H4 (cell line): ENCODE data around the gene CUL9. TPM values are rescaled to one million over a fixed set of nuclear protein-coding genes. Genes with fewer than 3 reads are reported as not detected.

ENCODE experiments used
- DNase-seq: peaks from one replicate; pipeline ENCODE4 v3.0.0-alpha.2; 2015; ENCODE audit warnings: low spot score
- total RNA-seq: library from RNA; depleted of rRNA; stranded (reverse); fragments of >200 nt; shearing (Covaris generic); gene quantifications from 2 replicates; pipeline ENCODE4 v1.2.3, GENCODE V29; 2014

The CUL9 gene
- total RNA-seq, 1 experiment from 2014 or later = 18.5 TPM

DNA sequence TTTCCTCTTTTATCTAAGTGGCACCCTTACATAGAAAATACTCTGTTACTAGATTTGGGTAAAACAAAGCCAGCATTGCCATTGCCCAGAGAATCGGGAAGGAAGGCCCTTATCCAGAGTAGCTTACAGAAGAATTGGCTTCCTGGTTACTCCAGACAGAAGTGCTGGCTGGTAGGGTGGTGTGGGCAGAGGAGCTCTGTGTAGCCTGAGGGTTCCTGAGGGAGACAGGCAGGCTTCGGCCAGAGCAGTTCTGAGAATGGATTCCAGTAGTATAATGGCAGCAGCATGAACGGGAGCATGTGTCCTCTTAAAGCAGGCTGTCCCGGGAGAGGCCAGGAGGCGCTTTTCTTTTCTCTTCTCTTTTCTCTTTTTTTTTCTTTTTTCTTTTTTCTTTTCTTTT, 11.9 kb downstream of the CUL9 start:
- DNase-seq = no peak

DNA sequence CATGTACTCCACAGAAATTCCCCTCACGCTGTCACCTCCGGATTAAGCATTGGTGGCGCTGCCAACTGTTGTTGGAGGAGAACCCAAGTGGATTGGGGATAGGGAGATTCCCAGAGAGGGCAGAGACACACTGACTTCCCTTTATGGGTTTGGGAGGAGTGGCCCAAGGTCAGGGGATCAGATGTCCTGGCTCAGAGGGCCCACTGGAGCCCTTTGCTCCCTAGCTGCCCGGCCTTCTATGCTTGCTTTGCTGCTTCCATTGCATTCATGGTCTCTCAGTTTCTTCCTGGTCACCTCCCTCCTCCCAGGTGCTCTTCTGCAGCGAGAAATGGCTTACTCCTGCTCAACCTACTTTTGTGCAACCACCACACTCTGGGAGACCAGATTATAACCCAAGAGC, 14.3 kb downstream of the CUL9 start:
- no peak for DNase-seq

DNA sequence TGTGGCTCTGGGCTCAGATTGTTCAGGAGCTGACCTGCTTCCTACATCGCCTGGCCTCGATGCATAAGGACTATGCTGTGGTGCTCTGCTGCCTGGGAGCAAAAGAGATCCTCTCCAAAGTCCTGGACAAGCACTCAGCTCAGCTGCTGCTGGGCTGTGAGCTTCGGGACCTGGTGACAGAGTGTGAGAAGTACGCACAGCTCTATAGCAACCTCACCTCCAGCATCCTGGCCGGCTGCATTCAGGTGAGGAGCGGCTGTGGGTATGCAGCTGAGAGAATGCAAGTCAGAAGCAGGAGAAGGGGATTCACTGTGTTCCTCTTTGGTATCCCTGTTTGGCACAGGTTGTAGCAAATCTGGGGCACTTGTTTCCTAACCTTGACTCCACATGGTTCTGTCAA, 17.9 kb downstream of the CUL9 start:
- DNase-seq = no peak

DNA sequence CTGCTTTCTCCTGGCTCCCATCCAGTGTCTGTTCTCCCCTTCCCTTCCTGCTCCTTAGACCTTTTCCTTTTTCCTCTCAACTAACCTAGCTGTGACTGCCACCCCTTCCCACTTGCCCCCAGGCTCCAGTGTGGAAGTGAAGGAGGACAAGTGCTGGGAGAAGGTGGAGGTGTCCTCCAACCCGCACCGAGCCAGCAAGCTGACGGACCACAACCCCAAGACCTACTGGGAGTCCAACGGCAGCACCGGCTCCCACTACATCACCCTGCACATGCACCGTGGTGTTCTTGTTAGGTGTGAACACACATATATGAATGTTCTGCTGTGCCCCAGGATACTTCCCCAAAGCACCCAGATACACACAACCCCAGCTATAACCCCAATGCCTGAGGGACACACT, 18.5 kb downstream of the CUL9 start:
- DNase-seq = no peak

DNA sequence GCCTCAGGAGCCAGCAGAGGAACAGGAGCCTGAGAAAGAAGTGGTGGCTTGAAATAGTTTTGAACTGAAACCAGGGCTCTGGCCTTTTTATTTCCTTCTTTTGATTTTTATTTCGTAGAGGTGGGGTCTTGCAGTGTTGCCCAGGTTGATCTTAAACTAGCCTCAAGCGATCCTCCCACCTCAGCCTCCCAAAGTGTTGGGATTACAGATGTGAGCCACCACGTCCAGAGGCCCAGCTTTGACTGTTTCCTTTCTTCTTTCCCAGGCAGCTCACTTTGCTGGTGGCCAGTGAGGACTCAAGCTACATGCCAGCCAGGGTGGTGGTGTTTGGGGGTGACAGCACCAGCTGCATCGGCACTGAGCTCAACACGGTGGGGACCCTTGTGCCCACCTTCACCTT, 20.5 kb downstream of the CUL9 start:
- DNase-seq = no peak

DNA sequence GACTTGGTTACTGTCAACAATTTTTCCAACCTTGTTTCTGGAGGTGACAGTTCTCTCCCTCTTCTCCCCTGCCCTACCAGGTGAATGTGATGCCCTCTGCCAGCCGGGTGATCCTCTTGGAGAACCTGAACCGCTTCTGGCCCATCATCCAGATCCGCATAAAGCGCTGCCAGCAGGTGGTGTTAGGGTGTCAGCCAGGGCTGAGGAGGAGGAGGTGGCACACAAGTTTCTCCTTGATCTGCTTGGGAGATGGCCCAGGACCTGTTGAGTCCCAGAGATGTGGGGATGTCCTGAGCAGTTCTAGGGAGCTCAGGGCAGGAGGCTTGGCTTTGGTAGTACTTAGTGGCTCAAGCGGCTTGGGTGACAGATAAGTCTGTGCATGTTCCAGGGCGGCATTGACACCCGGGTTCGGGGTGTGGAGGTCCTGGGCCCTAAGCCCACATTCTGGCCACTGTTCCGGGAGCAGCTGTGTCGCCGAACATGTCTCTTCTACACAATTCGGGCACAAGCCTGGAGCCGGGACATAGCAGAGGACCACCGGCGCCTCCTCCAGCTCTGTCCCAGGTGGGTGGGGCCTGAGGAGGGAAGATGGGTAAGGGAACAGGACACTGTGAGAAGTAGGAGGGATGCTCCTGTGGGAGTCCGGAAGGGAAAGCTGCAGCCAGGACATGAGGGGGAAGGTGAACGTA, 21.2 kb downstream of the CUL9 start:
- no peak for DNase-seq

DNA sequence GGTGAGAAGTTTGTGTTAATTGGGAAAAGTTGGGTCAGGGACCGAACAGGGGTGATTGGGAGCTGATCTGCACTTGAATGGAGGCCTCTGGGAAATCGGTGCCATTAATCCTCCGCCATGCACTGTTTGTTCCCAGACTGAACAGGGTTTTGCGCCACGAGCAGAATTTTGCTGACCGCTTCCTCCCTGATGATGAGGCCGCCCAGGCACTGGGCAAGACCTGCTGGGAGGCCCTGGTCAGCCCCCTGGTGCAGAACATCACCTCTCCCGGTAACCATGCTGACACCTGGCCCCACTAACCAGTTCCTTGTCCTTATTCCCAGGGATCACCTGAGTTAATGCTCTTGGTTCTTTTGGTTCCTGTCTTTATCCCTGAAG, 21.7 kb downstream of the CUL9 start:
- no peak for DNase-seq

DNA sequence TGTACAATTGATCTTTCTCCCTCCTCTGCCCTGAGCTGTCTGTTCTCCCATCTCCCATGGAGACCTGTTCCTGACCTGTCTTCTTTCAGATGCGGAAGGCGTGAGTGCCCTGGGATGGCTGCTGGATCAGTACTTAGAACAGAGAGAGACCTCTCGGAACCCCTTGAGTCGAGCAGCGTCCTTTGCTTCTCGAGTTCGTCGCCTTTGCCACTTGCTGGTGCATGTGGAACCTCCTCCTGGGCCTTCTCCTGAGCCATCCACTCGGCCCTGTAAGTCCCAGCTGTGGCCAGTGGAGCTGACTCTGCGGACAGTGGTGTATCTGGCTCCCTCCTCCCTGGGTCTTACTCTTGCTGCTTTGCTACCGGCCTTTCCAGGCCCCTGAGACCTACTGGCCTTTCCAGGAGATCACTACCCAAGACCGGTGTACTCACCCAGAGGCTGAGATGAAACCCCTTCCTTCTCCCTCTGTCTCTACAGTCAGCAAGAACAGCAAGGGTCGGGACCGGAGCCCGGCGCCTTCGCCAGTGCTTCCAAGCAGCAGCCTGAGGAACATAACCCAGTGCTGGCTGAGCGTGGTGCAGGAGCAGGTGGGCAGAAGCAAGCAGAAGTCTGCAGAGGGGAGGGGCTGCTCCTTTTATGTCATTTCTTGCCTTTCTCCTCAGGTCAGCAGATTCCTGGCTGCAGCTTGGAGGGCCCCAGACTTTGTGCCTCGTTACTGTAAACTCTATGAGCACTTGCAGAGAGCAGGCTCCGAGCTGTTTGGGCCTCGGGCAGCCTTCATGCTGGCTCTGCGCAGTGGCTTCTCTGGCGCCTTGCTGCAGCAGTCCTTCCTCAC, 22.5 kb downstream of the CUL9 start:
- DNase-seq = no peak

DNA sequence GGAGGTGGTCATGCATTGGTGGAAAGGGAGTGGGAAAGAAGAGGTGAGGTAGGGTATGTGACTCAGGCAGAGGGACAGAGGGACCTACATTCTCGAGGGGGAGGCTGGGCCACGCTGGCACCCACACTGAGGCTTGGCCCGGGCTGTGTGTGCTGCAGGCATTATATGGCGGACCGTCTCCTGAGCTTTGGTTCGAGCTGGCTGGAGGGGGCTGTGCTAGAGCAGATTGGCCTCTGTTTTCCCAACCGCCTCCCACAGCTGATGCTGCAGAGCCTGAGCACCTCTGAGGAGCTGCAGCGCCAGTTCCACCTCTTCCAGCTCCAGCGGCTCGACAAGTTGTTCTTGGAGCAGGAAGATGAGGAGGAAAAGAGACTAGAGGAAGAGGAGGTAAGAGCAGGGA, 23.9 kb downstream of the CUL9 start:
- no peak for DNase-seq

DNA sequence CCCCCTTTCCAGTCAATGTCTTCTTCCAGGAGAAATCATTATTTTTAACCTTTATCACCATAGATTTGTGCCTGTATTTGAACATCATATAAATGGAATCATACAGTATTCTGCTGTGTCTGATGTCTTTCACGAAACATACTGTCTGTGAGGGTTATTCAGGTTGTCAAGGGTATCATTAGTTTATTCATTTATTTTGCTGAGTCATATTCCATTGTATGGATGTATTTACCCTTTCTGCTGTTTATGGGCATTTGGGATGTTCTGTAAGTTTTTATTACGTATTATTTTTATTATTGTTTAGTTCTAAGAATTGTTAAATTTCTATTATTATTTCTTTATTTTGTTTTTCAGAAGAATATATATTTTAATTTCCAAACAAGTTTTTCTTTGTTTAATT, 25.3 kb downstream of the CUL9 start:
- DNase-seq = no peak

DNA sequence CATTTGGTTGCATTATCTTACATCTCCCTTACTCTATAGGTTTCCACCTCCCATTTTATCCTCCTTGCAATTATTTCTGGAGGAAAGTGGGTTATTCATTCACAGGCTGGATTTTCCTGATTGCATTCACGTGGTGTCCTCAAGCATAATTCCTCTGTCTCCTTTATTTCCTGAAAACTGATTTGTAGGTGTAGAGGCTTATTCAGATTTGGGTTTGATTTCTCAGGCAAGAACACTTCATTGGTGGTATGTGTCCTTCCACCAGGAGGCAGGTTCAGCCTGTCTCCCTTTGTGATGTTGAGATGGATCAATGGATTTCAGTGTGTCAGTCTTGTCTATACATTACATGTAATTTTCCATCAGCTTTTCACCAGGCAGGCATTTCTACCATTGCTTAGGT, 30.0 kb downstream of the CUL9 start:
- no peak for DNase-seq

DNA sequence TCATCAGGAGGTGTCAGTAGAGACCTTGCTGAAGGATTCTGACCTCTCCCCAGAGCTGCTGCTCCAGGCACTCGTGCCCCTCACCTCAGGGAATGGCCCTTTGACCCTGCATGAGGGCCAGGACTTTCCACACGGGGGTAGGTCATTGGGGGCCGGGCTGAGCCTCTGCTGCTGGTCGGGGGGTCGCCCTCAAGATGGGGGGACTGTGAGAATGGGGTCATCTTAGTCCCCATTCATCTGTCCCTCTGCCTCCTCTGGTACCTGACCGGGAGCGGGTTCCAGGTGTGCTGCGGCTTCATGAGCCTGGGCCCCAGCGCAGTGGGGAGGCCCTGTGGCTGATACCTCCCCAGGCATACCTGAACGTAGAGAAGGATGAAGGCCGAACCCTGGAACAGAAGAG, 31.4 kb downstream of the CUL9 start:
- DNase-seq = no peak

DNA sequence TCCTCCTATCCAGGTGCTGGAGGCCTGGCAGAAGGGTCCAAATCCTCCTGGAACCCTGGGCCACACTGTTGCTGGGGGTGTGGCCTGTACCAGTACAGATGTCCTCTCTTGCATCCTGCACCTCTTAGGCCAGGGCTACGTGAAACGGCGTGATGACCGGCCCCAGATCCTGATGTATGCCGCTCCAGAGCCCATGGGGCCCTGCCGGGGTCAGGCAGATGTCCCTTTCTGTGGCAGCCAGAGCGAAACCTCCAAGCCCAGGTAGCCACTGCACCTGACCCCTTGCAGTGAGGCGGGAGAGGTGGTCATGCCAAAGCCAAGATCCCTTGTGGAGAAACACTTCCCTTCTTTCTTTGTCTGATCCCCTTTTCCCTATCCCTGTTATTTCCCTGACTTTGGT, 33.1 kb downstream of the CUL9 start:
- no peak for DNase-seq

DNA sequence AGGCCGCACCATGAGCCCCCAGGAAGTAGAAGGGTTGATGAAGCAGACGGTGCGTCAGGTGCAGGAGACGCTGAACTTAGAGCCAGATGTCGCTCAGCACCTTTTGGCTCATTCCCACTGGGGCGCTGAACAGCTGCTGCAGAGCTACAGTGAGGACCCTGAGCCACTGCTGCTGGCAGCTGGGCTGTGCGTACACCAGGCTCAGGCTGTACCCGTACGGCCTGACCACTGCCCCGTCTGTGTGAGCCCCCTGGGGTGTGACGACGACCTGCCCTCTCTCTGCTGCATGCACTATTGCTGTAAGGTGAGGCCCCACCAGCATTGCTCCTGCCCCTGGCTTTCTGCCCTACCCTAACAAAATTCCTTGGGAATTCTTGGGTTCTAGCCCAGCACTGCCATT, 34.2 kb downstream of the CUL9 start:
- DNase-seq = no peak

DNA sequence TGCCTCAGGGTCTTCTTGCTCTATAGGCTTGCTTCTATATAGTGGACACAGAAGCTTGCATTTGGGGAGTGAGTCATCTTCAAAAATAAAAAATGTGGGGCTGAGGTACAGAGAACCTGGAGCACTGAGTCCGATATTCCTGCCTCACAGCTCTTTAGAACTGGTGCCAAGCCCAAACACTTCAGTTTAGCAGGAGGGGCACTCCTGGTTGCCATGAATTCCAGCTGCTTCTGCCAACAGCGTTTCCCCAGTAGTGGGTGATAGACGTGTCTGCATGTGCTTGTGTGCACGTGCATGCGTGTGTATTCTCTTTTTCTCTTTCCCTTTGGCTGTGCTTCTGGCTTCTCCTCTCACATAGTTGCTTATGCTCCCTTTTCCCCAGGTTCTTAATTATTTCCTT, 35.4 kb downstream of the CUL9 start:
- DNase-seq = no peak

DNA sequence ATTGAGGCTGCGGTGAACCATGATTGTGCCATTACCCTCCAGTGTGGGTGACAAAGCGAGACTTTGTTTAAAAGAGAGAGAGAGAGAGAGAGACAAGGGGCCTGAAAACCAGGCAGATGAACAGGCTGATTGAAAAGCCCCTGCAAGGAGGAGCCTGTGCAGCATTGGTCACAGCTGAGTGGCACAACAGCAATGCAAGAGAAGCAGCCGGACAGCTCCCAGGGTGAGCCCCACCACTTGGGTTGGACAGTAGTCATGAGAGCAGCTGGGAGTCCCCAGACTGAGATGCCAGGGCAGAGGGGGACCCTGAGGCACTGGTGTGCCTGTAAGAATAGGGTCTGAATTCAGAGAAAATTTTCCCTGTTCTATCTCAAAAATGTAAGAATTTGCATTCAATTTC, 37.1 kb downstream of the CUL9 start:
- DNase-seq = no peak

DNA sequence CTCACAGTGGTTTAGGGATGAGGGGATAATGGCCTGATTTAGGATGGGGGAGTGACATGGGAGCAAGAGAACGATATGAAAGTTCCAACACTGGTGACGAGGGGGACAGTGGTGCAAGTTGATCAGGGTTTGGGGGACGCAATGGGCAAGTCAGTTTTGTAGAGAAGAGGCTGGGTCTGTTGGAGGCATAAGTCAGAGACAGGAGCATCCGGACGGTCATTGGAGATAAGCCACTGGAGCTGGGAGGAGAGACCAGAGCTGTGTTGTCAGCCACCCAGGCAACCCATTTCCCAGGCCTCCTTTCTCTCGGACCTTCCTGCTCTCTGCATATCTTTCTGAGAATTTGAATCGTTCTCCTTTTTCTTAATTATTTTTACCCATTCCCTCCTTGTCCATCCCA, 37.8 kb downstream of the CUL9 start:
- DNase-seq = no peak

DNA sequence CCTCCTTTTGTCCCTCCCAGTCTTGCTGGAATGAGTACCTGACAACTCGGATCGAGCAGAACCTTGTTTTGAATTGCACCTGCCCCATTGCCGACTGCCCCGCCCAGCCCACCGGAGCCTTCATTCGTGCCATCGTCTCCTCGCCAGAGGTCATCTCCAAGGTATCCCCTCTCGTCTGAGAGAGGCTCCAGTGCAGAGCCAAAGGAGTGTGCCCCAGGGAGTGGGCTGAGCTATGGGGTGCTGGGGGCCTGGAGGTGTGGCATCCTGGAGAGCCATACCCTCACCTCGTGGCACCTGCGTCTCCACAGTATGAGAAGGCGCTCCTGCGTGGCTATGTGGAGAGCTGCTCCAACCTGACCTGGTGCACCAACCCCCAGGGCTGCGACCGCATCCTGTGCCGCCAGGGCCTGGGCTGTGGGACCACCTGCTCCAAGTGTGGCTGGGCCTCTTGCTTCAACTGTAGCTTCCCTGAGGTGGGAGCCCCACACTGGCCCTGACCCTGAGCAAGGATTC, 38.5 kb downstream of the CUL9 start:
- DNase-seq = no peak

DNA sequence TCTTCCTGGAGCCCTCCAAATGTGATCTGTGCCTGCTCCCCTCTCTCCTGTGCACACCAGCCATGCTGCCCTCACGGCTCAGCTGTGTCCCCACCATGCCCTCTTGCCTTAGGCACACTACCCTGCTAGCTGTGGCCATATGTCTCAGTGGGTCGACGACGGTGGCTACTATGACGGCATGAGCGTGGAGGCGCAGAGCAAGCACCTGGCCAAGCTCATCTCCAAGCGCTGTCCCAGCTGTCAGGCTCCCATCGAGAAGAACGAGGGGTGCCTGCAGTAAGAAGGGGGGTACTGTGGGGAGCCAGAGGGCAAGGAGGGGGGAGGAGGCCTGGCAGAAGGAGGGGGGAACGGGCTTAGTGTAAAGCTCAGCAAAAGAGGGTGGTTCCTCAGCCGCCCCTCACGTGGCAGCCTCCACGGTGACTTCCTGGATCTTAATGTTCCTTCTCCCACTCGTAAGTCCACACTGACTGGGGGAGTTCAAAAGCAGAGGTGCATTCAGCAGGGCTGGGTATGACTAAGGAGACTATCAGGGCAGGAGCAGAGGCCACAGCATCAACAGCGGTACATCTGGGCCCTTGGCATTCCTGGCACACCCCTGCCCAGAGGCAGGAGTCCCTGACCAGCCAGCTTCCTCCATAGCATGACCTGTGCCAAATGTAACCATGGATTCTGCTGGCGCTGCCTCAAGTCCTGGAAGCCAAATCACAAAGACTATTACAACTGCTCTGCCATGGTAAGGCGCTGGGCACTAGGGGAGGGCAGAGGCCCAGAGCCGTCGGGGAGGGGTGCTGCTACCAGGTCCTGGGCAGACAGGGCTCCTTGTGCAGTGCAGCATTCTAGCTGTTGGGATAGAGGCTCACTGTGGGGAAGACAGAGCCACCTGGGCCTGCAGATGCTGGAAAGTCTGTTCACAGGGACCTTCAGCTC, 39.3 kb downstream of the CUL9 start:
- no peak for DNase-seq

DNA sequence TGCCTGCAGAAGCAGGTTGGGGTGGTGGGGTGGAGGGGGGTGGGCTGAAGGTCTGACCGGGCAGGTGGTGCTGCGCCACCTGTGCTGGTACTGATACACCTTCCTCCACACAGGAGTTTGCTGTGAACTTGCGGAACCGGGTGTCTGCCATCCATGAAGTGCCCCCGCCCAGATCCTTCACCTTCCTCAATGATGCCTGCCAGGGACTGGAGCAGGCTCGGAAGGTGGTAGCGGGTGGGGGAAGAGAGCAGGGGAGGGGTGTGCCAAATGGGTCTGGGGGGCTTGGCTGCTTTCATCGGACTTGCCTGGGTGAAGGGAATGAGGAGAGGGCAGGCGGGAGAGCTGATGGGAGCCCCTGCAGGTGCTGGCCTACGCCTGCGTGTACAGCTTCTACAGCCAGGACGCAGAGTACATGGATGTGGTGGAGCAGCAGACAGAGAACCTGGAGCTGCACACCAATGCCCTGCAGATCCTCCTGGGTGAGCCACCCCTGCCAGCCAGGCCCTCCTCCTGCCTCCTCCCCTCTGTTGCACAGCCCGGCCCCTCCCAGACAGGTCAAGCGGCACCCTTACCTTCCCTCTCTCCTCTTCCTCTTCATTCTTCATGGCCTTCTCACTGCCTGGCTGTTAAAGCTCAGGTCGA, 40.5 kb downstream of the CUL9 start:
- no peak for DNase-seq

DNA sequence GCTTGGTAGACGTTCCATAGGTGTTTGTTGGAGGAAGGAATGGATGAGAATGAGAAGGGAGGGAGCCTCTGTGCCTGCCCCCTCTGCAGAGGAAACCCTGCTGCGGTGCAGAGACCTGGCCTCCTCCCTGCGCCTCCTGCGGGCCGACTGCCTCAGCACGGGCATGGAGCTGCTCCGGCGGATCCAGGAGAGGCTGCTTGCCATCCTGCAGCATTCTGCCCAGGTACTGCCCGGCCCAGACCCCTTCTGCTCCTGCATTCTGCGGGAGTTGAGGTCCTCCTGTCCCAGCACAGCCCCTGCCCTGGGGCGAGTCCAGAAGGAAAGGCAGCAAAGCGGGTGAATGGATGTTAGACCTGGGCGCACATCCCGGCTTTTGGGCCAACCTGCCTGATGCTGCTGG, 41.2 kb downstream of the CUL9 start:
- DNase-seq = no peak
